SK-N-SH treated with all-trans-retinoic acid at 6 μM for 48 hours (cell line): ENCODE data around the gene BRME1.

Source experiments
- ATAC-seq: fragments of 200-7000 bp; cut with Tn5 transposase; 3 replicates; pipeline ENCODE4 v1.9.1; 2020; ENCODE audit warnings: mild to moderate bottlenecking, moderate library complexity
- BACH2 ChIP-seq: fragments of 250-450 bp; sonication (Bioruptor Pico); IDR thresholded peaks from 2 replicates; pipeline ENCODE4 v1.9.0; 2021; ENCODE audit warnings: mild to moderate bottlenecking, borderline replicate concordance
- CSDC2 ChIP-seq: fragments of 250-450 bp; sonication (Bioruptor Pico); IDR thresholded peaks from 2 replicates; pipeline ENCODE4 v1.5.0; 2020; ENCODE audit warnings: mild to moderate bottlenecking, moderate library complexity
- ESRRG ChIP-seq: fragments of 250-450 bp; sonication (Bioruptor Pico); IDR thresholded peaks from 2 replicates; pipeline ENCODE4 v1.6.1; 2021; ENCODE audit warnings: mild to moderate bottlenecking
- GLIS3 ChIP-seq: fragments of 250-450 bp; sonication (Bioruptor Pico); IDR thresholded peaks from 2 replicates; pipeline ENCODE4 v1.5.0; 2020; ENCODE audit warnings: mild to moderate bottlenecking, moderate library complexity
- ISL1 ChIP-seq: fragments of 250-450 bp; sonication (Bioruptor Pico); IDR thresholded peaks from 2 replicates; pipeline ENCODE4 v2.1.2; 2022; ENCODE audit warnings: mild to moderate bottlenecking, moderate library complexity
- OSR1 ChIP-seq: fragments of 250-450 bp; sonication (Bioruptor Pico); IDR thresholded peaks from 2 replicates; pipeline ENCODE4 v1.8.0; 2022; ENCODE audit warnings: moderate library complexity, mild to moderate bottlenecking, inconsistent platforms
- PPARA ChIP-seq: fragments of 250-450 bp; sonication (Bioruptor Pico); IDR thresholded peaks from 2 replicates; pipeline ENCODE4 v1.5.0; 2020; ENCODE audit warnings: mild to moderate bottlenecking, borderline replicate concordance
- RARB ChIP-seq: fragments of 250-450 bp; sonication (Bioruptor Pico); IDR thresholded peaks from 2 replicates; pipeline ENCODE4 v1.8.0; 2021; ENCODE audit warnings: mild to moderate bottlenecking, moderate library complexity
- SNAI2 ChIP-seq: fragments of 250-450 bp; sonication (Bioruptor Pico); IDR thresholded peaks from 2 replicates; pipeline ENCODE4 v1.5.0; 2020; ENCODE audit warnings: mild to moderate bottlenecking, moderate library complexity
- TCF4 ChIP-seq: fragments of 250-450 bp; sonication (Bioruptor Pico); IDR thresholded peaks from 2 replicates; pipeline ENCODE4 v1.8.0; 2021; ENCODE audit warnings: mild to moderate bottlenecking, moderate library complexity, borderline replicate concordance
- TOX ChIP-seq: fragments of 250-450 bp; sonication (Bioruptor Pico); IDR thresholded peaks from 2 replicates; pipeline ENCODE4 v1.8.0; 2021; ENCODE audit warnings: mild to moderate bottlenecking, moderate library complexity, borderline replicate concordance
- ZC3H10 ChIP-seq: fragments of 250-450 bp; sonication (Bioruptor Pico); IDR thresholded peaks from 2 replicates; pipeline ENCODE4 v1.5.1; 2021; ENCODE audit warnings: mild to moderate bottlenecking, moderate library complexity
- ZFP3 ChIP-seq: fragments of 250-450 bp; sonication (Bioruptor Pico); IDR thresholded peaks from 2 replicates; pipeline ENCODE4 v1.5.0; 2020; ENCODE audit warnings: mild to moderate bottlenecking, moderate library complexity
- ZNF565 ChIP-seq: fragments of 450-650 bp; formaldehyde crosslinking; conservative IDR thresholded peaks from 2 replicates; pipeline ENCODE4 v1.5.0; 2020; ENCODE audit warnings: low read depth, mild to moderate bottlenecking, moderate library complexity
- ZNF70 ChIP-seq: fragments of 450-650 bp; formaldehyde crosslinking; IDR thresholded peaks from 2 replicates; pipeline ENCODE4 v1.5.0; 2020; ENCODE audit warnings: mild to moderate bottlenecking, moderate library complexity
- TF ChIP-seq, protein P1 (sequence below): fragments of 250-450 bp; sonication (Bioruptor Pico); IDR thresholded peaks from 2 replicates; pipeline ENCODE4 v1.5.1; 2020; ENCODE audit warnings: low read depth, mild to moderate bottlenecking, moderate library complexity
- TF ChIP-seq, protein P2 (sequence below): fragments of 250-450 bp; sonication (Bioruptor Pico); IDR thresholded peaks from 2 replicates; pipeline ENCODE4 v1.8.0; 2020; ENCODE audit warnings: mild to moderate bottlenecking, moderate library complexity, borderline replicate concordance
- TF ChIP-seq, protein P3 (sequence below): fragments of 250-450 bp; sonication (Bioruptor Pico); IDR thresholded peaks from 2 replicates; pipeline ENCODE4 v1.5.1; 2021; ENCODE audit warnings: mild to moderate bottlenecking, moderate library complexity
- TF ChIP-seq, protein P4 (sequence below): fragments of 250-450 bp; sonication (Bioruptor Pico); IDR thresholded peaks from 2 replicates; pipeline ENCODE4 v1.5.0; 2020; ENCODE audit warnings: mild to moderate bottlenecking, moderate library complexity
- TF ChIP-seq, protein P5 (sequence below): fragments of 250-450 bp; sonication (Bioruptor Pico); IDR thresholded peaks from 2 replicates; pipeline ENCODE4 v1.8.0; 2021; ENCODE audit warnings: low read depth, mild to moderate bottlenecking, moderate library complexity, borderline replicate concordance

The BRME1 gene

DNA sequence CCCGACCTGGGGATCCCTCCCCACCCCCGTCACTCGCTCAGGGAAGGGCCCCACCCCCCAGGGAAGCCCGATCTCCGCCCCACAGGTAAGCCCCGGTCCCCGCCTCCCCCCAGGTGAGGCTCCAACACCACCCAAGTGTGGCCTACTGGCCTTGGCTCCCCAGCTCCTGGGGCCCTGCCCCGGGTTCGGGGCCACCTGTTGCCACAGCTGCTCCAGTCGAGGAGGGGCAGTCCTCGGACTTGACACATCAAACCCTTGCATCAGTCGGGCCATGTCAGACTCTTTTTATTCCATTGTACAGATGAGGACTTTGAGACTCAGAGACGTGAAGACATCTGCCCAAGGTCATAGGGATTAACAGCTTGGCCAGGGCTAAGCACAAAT, 596 bp upstream of the BRME1 start:
- TF ChIP-seq, protein P1, sequence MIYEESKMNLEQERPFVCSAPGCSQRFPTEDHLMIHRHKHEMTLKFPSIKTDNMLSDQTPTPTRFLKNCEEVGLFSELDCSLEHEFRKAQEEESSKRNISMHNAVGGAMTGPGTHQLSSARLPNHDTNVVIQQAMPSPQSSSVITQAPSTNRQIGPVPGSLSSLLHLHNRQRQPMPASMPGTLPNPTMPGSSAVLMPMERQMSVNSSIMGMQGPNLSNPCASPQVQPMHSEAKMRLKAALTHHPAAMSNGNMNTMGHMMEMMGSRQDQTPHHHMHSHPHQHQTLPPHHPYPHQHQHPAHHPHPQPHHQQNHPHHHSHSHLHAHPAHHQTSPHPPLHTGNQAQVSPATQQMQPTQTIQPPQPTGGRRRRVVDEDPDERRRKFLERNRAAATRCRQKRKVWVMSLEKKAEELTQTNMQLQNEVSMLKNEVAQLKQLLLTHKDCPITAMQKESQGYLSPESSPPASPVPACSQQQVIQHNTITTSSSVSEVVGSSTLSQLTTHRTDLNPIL (CRISPR knock-in tag), result no peak
- TF ChIP-seq TCF4 (CRISPR knock-in tag), result no peak
- TF ChIP-seq SNAI2 (CRISPR knock-in tag), result no peak
- no peak for TF ChIP-seq ZNF565 (CRISPR knock-in tag)
- TF ChIP-seq, protein P2, sequence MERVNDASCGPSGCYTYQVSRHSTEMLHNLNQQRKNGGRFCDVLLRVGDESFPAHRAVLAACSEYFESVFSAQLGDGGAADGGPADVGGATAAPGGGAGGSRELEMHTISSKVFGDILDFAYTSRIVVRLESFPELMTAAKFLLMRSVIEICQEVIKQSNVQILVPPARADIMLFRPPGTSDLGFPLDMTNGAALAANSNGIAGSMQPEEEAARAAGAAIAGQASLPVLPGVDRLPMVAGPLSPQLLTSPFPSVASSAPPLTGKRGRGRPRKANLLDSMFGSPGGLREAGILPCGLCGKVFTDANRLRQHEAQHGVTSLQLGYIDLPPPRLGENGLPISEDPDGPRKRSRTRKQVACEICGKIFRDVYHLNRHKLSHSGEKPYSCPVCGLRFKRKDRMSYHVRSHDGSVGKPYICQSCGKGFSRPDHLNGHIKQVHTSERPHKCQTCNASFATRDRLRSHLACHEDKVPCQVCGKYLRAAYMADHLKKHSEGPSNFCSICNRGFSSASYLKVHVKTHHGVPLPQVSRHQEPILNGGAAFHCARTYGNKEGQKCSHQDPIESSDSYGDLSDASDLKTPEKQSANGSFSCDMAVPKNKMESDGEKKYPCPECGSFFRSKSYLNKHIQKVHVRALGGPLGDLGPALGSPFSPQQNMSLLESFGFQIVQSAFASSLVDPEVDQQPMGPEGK (CRISPR knock-in tag), result no peak
- TF ChIP-seq, protein P3, sequence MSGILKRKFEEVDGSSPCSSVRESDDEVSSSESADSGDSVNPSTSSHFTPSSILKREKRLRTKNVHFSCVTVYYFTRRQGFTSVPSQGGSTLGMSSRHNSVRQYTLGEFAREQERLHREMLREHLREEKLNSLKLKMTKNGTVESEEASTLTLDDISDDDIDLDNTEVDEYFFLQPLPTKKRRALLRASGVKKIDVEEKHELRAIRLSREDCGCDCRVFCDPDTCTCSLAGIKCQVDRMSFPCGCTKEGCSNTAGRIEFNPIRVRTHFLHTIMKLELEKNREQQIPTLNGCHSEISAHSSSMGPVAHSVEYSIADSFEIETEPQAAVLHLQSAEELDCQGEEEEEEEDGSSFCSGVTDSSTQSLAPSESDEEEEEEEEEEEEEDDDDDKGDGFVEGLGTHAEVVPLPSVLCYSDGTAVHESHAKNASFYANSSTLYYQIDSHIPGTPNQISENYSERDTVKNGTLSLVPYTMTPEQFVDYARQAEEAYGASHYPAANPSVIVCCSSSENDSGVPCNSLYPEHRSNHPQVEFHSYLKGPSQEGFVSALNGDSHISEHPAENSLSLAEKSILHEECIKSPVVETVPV, result no peak
- TF ChIP-seq GLIS3 (CRISPR knock-in tag), result no peak
- TF ChIP-seq, protein P4, sequence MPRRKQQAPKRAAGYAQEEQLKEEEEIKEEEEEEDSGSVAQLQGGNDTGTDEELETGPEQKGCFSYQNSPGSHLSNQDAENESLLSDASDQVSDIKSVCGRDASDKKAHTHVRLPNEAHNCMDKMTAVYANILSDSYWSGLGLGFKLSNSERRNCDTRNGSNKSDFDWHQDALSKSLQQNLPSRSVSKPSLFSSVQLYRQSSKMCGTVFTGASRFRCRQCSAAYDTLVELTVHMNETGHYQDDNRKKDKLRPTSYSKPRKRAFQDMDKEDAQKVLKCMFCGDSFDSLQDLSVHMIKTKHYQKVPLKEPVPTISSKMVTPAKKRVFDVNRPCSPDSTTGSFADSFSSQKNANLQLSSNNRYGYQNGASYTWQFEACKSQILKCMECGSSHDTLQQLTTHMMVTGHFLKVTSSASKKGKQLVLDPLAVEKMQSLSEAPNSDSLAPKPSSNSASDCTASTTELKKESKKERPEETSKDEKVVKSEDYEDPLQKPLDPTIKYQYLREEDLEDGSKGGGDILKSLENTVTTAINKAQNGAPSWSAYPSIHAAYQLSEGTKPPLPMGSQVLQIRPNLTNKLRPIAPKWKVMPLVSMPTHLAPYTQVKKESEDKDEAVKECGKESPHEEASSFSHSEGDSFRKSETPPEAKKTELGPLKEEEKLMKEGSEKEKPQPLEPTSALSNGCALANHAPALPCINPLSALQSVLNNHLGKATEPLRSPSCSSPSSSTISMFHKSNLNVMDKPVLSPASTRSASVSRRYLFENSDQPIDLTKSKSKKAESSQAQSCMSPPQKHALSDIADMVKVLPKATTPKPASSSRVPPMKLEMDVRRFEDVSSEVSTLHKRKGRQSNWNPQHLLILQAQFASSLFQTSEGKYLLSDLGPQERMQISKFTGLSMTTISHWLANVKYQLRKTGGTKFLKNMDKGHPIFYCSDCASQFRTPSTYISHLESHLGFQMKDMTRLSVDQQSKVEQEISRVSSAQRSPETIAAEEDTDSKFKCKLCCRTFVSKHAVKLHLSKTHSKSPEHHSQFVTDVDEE (CRISPR knock-in tag), result no peak
- no peak for TF ChIP-seq ZNF70
- TF ChIP-seq ESRRG (CRISPR knock-in tag), result no peak
- no peak for TF ChIP-seq ZC3H10
- TF ChIP-seq RARB (CRISPR knock-in tag), result no peak
- TF ChIP-seq BACH2 (CRISPR knock-in tag), result no peak
- TF ChIP-seq, protein P5, sequence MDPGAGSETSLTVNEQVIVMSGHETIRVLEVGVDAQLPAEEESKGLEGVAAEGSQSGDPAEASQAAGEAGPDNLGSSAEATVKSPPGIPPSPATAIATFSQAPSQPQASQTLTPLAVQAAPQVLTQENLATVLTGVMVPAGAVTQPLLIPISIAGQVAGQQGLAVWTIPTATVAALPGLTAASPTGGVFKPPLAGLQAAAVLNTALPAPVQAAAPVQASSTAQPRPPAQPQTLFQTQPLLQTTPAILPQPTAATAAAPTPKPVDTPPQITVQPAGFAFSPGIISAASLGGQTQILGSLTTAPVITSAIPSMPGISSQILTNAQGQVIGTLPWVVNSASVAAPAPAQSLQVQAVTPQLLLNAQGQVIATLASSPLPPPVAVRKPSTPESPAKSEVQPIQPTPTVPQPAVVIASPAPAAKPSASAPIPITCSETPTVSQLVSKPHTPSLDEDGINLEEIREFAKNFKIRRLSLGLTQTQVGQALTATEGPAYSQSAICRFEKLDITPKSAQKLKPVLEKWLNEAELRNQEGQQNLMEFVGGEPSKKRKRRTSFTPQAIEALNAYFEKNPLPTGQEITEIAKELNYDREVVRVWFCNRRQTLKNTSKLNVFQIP (CRISPR knock-in tag), result no peak
- TF ChIP-seq PPARA (CRISPR knock-in tag), result no peak
- TF ChIP-seq ISL1 (CRISPR knock-in tag), result no peak
- TF ChIP-seq OSR1 (CRISPR knock-in tag), result no peak
- ATAC-seq, result peak; percentile 13

DNA sequence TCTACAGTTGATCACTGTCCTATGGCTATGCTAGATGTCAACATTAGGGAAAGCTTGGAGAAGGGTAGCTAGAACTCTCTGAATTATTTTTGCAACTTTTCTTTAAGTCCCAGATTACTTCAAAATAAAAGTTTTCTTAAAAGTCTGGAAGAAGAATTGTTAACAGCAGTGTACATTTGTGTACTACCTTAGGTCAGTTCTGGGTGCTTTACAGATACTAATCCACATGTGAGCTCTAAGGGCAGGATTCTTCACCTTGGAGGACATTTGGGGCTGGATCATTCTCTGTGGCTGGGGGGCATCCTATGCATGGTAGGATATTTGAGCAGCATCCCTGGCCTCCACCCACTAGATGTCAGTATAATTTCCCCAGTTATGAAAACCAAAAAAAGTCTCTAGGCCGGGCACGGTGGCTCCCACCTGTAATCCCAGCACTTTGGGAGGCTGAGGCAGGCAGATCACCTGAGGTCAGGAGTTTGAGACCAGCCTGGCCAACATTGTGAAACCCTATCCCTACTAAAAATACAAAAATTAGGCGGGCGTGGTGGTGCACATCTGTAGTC, 2.8 kb downstream of the BRME1 start:
- ATAC-seq, result no peak
- TF ChIP-seq ESRRG (CRISPR knock-in tag) (no peak), TOX (no peak), ZFP3 (no peak), CSDC2 (no peak), PPARA (CRISPR knock-in tag) (no peak), ZC3H10 (no peak)
- TF ChIP-seq, protein P2 (CRISPR knock-in tag), result no peak
- TF ChIP-seq, protein P1 (CRISPR knock-in tag), result no peak
- TF ChIP-seq, protein P5 (CRISPR knock-in tag), result no peak
- TF ChIP-seq, protein P4 (CRISPR knock-in tag), result no peak
